Peyer's patch (tissue), 4 donors: ENCODE measurements around the gene PSPH. TPM values are rescaled to one million over a fixed set of nuclear protein-coding genes. Genes with fewer than 3 reads are reported as not detected.
A peak's percentile ranks its signal among the peaks of the same experiment; 100 is the strongest.
"Not testable (repeated sequence)": the region's sequence is repeated elsewhere in the genome, so short reads cannot be mapped to it uniquely, and the experiment has no call there.

Experiments
- DNase-seq, 3 donors: peaks; one replicate each; pipeline ENCODE4 v3.0.0-alpha.2; 2017 to 2019
- H3K27ac ChIP-seq, 4 donors: fragments of 200-600 bp; sonication (generic); one replicate each; pipeline ENCODE4 v1.5.1; 2016 to 2019
- H3K27me3 ChIP-seq, 2 donors: fragments of 200-600 bp; sonication (generic); one replicate each; pipeline ENCODE4 v1.5.1; 2019
- H3K36me3 ChIP-seq, 3 donors: fragments of 200-600 bp; sonication (generic); one replicate each; pipeline ENCODE4 v1.5.1; 2016 to 2019
- H3K4me1 ChIP-seq, 4 donors: fragments of 200-600 bp; sonication (generic); one replicate each; pipeline ENCODE4 v1.5.1; 2016 to 2019
- H3K4me3 ChIP-seq, 4 donors: fragments of 200-600 bp; sonication (generic); 1 replicate in 3 of 4; 2 replicates in 1 of 4; pipeline ENCODE4 v1.5.1; 2016 to 2019; ENCODE audit warnings: mild to moderate bottlenecking in 1 of 4
- H3K9me3 ChIP-seq, 4 donors: fragments of 200-600 bp; sonication (generic); one replicate each; pipeline ENCODE4 v1.5.1; 2016 to 2019; ENCODE audit warnings: mild to moderate bottlenecking in 1 of 4
- POLR2A ChIP-seq, 2 donors: fragments of 450-650 bp; IDR thresholded peaks; one replicate each; pipeline ENCODE4 v1.5.1; 2017; ENCODE audit warnings: antibody characterized with exemption in 2 of 2, mild to moderate bottlenecking in 2 of 2, moderate library complexity in 2 of 2
- total RNA-seq, 4 donors: library from RNA; depleted of rRNA; stranded (reverse); fragments of >200 nt; gene quantifications; one replicate each; pipeline ENCODE4 v1.1.0, GENCODE V29; 2016
- TF ChIP-seq, protein P1 (sequence below), 6 experiments: fragments of 450-650 bp in 4 of 6; fragments of 200-600 bp in 2 of 6; sonication (generic) in 1 of 6; IDR thresholded peaks; one replicate each; pipeline ENCODE4 v1.5.1; 2017 to 2019; ENCODE audit warnings: antibody characterized with exemption in 6 of 6, mild to moderate bottlenecking in 3 of 6, moderate library complexity in 1 of 6

Gene PSPH
- total RNA-seq, 4 donors from 2014 or later: 12.3 to 25.6 (median 16.1) TPM

DNA sequence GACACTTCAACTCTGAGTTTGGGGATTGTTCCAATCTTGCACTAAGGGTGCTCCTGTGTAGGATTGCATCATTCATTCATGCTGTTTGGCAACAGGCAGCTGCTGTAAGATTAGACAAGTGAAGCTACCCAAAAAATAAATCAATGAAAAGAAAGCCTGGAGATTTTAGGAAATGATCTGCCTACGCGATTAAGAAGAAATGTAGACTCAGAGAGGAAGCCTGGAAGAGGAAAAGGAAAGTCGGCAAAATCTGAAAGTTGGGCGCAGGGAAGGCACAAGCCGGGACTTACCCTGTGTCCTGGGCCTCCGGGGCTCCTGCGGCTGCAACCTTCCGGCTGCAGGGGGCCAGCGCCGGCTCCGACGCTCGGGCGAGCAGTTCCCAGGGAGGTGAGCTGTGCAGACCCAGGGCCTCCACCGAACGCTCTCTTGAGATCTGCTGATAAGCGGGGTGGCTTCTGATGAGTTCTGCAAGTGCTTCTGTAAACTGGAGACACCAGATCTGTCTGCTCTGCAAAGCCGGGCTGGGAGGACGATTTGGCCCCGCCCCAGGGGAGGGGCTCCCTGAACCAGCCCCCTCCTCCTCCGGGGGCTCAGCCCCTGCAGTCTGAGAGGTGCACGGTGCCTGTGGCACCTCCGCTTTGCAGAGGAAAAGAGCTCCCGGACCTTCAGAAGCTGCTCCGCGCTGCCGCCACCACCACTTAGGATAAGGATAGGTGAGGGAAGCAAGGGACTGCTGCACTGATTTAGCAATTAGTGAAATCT lies 17.4 kb downstream of the PSPH start:
- H3K27me3 ChIP-seq: no peaks in the 10 kb centered on the region
- H3K4me3 ChIP-seq: peak overlapping the region; percentile 38 to 77 (median 59)
- peak in 1 of 2 donors; percentile 11 for TF ChIP-seq POLR2A (IDR thresholded peaks at IDR 0.05)
- TF ChIP-seq, protein P1, sequence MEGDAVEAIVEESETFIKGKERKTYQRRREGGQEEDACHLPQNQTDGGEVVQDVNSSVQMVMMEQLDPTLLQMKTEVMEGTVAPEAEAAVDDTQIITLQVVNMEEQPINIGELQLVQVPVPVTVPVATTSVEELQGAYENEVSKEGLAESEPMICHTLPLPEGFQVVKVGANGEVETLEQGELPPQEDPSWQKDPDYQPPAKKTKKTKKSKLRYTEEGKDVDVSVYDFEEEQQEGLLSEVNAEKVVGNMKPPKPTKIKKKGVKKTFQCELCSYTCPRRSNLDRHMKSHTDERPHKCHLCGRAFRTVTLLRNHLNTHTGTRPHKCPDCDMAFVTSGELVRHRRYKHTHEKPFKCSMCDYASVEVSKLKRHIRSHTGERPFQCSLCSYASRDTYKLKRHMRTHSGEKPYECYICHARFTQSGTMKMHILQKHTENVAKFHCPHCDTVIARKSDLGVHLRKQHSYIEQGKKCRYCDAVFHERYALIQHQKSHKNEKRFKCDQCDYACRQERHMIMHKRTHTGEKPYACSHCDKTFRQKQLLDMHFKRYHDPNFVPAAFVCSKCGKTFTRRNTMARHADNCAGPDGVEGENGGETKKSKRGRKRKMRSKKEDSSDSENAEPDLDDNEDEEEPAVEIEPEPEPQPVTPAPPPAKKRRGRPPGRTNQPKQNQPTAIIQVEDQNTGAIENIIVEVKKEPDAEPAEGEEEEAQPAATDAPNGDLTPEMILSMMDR (IDR thresholded peaks at IDR 0.05): peak in 4 of 6 experiments; percentile 20 to 44 (median 32)
- no peaks in the 10 kb centered on the region for H3K36me3 ChIP-seq
- no peaks in the 10 kb centered on the region for H3K9me3 ChIP-seq
- peaks cover 0 to 11% (median 2%) of the 10 kb centered on the region in 4 donors for H3K4me1 ChIP-seq
- H3K27ac ChIP-seq: peak overlapping the region; percentile 27 to 71 (median 51)
- peak; percentile 67 to 83 (median 76) for DNase-seq

DNA sequence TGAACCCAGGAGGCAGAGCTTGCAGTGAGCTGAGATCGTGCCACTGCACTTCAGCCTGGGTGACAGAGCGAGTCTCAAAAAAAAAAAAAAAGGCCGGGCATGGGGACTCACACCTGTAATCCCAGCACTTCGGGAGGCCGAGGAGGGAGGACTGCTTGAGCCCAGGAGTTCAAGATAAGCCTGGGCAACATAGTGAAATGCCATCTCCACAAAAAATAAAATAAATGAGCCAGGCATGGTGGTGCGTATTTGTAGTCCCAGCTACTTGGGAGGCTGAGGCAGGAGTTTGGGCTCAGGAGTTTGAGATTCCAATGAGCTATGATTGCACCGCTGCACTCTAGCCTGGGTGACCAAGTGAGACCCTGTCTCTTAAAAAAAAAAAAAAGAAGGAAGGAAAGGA lies 18.7 kb downstream of the PSPH start:
- not testable (repeated sequence) for H3K27ac ChIP-seq, DNase-seq

GRCh38 chr7:56031556-56031955 lies 19.7 kb downstream of the PSPH start:
- not testable (repeated sequence) for H3K36me3 ChIP-seq, DNase-seq, H3K27ac ChIP-seq, H3K9me3 ChIP-seq, H3K27me3 ChIP-seq, H3K4me3 ChIP-seq
- peaks cover 0 to 16% (median 2%) of the 10 kb centered on the region in 4 donors for H3K4me1 ChIP-seq

More for the DNA sequence above, 18.7 kb downstream of the PSPH start:
- H3K9me3 ChIP-seq, H3K27me3 ChIP-seq, H3K4me3 ChIP-seq, H3K36me3 ChIP-seq: not testable (repeated sequence)
- H3K4me1 ChIP-seq: peaks cover 0 to 16% (median 2%) of the 10 kb centered on the region in 4 donors

DNA sequence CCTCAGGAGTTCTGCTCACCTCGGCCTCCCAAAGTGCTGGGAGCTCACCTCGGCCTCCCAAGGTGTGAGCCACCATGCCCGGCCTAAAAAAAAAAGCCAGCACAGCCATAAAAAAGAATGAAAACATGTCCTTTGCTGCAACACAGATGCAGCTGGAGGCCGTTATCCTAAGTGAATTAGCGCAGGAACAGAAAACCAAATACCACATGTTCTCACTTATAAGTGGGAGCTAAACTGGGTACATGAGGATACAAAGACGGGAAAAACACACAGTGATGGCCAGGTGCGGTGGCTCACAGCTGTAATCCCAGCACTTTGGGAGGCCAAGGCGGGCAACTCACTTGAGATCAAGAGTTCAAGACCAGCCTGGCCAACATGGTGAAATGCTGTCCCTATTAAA lies 20.9 kb downstream of the PSPH start:
- Histone ChIP-seq H3K9me3 (no peaks in the 10 kb centered on the region), H3K4me1 (peaks cover 0 to 16% (median 2%) of the 10 kb centered on the region in 4 donors), H3K4me3 (no peak overlapping the region), H3K27ac (no peak overlapping the region), H3K27me3 (no peaks in the 10 kb centered on the region), H3K36me3 (no peaks in the 10 kb centered on the region)
- DNase-seq: no peak
- TF ChIP-seq, protein P1 (IDR thresholded peaks at IDR 0.05): no peak
- no peak for TF ChIP-seq POLR2A (IDR thresholded peaks at IDR 0.05)

- H3K9me3 ChIP-seq: no peaks in the 10 kb centered on the region
- peak overlapping the region in 2 of 4 donors; percentile 26 to 59 for H3K27ac ChIP-seq
- no peak for TF ChIP-seq POLR2A (IDR thresholded peaks at IDR 0.05)
- TF ChIP-seq, protein P1 (IDR thresholded peaks at IDR 0.05): no peak
- no peak for DNase-seq
- peaks cover 0 to 16% (median 1%) of the 10 kb centered on the region in 4 donors for H3K4me1 ChIP-seq
- H3K36me3 ChIP-seq: no peaks in the 10 kb centered on the region
- H3K4me3 ChIP-seq: no peak overlapping the region
- no peaks in the 10 kb centered on the region for H3K27me3 ChIP-seq
These were observed 22.2 kb downstream of the PSPH start for GRCh38 chr7:56028942-56029630.

- no peaks in the 10 kb centered on the region for H3K27me3 ChIP-seq
- H3K9me3 ChIP-seq: no peaks in the 10 kb centered on the region
- no peak overlapping the region for H3K27ac ChIP-seq
- peaks cover 0 to 9% (median 0%) of the 10 kb centered on the region in 4 donors for H3K4me1 ChIP-seq
- DNase-seq: no peak
- TF ChIP-seq, protein P1 (IDR thresholded peaks at IDR 0.05): no peak
- no peak for TF ChIP-seq POLR2A (IDR thresholded peaks at IDR 0.05)
- no peak overlapping the region for H3K4me3 ChIP-seq
- no peaks in the 10 kb centered on the region for H3K36me3 ChIP-seq
These were observed 24.7 kb downstream of the PSPH start for GRCh38 chr7:56026538-56026937.
